Measurements from ENCODE around the gene GLDN. TPM values are rescaled to one million over a fixed set of nuclear protein-coding genes. Genes with fewer than 3 reads are reported as not detected.

The GLDN gene
- total RNA-seq, 2 experiments from 2014 or later: not detected

DNA sequence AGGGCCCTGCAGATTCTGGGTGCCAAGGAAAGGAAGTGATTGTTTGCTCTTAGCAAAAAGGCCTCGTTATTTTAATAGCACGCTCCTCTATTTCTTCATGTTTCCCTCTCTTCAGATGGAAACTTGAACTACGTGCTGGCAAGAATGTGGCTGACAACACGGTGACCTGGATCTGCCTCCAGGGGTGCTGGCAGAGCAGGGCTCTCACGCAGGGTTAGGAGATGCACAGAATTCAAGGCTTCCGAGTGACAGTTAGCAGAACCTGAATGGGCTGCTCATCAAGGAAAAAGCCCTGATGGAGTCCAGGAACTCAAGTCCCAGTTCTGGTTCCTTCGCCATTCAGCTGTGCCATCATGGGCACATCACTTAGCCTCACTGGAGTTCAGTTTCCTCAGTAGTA, 25.7 kb upstream of the GLDN start:
- Mint-ChIP-seq H3K4me1 (ENCODE audit: low read depth) (no peaks in the 10 kb centered on the region), H3K36me3 (ENCODE audit: low read depth) (no peaks in the 10 kb centered on the region), H3K27ac (no peak overlapping the region), H3K9me3 (no peaks in the 10 kb centered on the region), H3K27me3 (no peaks in the 10 kb centered on the region), H3K4me3 (no peak overlapping the region)
- TF ChIP-seq, protein P1, sequence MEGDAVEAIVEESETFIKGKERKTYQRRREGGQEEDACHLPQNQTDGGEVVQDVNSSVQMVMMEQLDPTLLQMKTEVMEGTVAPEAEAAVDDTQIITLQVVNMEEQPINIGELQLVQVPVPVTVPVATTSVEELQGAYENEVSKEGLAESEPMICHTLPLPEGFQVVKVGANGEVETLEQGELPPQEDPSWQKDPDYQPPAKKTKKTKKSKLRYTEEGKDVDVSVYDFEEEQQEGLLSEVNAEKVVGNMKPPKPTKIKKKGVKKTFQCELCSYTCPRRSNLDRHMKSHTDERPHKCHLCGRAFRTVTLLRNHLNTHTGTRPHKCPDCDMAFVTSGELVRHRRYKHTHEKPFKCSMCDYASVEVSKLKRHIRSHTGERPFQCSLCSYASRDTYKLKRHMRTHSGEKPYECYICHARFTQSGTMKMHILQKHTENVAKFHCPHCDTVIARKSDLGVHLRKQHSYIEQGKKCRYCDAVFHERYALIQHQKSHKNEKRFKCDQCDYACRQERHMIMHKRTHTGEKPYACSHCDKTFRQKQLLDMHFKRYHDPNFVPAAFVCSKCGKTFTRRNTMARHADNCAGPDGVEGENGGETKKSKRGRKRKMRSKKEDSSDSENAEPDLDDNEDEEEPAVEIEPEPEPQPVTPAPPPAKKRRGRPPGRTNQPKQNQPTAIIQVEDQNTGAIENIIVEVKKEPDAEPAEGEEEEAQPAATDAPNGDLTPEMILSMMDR (IDR thresholded peaks at IDR 0.05): no peak
- no peak for DNase-seq
- ChIA-PET CTCF (no interaction called here), POLR2A (no interaction called here)
- intact Hi-C loops (cut with micrococcal nuclease): no loop called here
- ATAC-seq: no peak

DNA sequence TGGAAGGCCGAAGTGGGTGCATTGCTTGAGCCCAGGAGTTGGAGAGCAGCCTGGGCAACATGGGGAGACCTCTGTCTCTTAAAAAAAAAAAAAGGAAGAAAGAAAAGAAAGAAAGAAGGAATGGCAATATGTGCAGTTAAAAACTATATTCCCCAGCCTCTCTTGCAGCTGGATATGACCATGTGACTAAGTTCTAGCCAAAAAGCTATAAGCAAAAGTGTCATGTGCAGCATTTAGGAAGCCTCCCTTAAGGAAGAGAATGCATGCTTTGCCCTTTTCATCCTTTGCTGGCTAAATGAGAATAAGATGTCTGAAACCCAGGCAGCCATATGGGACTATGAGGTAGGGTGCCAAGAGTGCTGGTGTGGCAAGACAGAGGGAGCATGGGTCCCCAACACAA, 24.8 kb upstream of the GLDN start:
- Mint-ChIP-seq H3K27ac (no peak overlapping the region), H3K9me3 (no peaks in the 10 kb centered on the region), H3K4me1 (ENCODE audit: low read depth) (no peaks in the 10 kb centered on the region), H3K36me3 (ENCODE audit: low read depth) (no peaks in the 10 kb centered on the region), H3K4me3 (no peak overlapping the region), H3K27me3 (no peaks in the 10 kb centered on the region)
- intact Hi-C loops (cut with micrococcal nuclease): no loop called here
- DNase-seq (no peak), ATAC-seq (no peak)
- ChIA-PET CTCF (no interaction called here), POLR2A (no interaction called here)
- TF ChIP-seq, protein P1 (IDR thresholded peaks at IDR 0.05): no peak

DNA sequence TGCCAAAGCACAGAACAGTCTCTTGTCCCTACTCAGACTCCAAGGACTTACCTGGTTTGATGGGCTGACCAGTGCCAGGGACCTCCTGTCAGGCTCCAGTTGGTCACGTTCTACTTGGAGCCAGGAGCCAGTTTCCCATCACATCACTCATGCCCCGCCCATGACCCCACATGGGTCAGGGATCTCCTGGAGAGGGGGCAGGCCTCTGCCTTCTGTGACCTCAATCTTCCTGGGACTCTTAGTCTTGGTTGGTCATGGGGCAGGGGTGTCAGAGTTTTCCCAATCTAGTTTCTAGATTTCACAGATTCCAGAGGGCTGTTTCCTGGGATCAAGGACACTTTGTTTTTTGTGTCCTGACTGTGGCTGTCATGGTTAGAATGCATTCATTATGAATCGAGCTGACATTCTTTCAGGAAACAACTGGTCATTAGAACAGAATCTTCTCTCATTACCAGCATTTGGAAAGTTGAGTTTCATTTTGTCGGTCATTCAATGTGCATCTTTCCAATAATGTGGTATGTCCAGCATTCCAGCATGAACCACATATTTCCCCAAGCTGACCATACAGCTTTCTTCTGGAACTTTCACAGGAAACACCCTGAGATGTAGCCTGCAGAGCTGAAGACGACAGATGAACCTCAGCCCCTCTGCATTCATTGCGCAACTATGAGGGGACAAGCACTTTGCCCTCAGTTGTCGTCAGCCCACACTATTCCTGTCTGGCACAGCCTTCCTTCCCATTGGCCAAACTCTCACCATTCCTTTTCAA, 22.9 kb upstream of the GLDN start:
- POLR2A ChIA-PET: no interaction called here
- H3K27me3 Mint-ChIP-seq: no peaks in the 10 kb centered on the region
- intact Hi-C loops (cut with micrococcal nuclease): no loop called here
- TF ChIP-seq, protein P1 (IDR thresholded peaks at IDR 0.05): no peak
- H3K4me1 Mint-ChIP-seq (ENCODE audit: low read depth): no peaks in the 10 kb centered on the region
- H3K4me3 Mint-ChIP-seq: no peak overlapping the region
- ATAC-seq (no peak), DNase-seq (no peak)
- no peak overlapping the region for H3K27ac Mint-ChIP-seq
- H3K36me3 Mint-ChIP-seq (ENCODE audit: low read depth): no peaks in the 10 kb centered on the region
- CTCF ChIA-PET: interaction anchor here (0.7 kb wide), 1 partner anchor 156 kb away, joined by 3 read pairs; no protein-coding TSS in a partner anchor
- no peaks in the 10 kb centered on the region for H3K9me3 Mint-ChIP-seq

DNA sequence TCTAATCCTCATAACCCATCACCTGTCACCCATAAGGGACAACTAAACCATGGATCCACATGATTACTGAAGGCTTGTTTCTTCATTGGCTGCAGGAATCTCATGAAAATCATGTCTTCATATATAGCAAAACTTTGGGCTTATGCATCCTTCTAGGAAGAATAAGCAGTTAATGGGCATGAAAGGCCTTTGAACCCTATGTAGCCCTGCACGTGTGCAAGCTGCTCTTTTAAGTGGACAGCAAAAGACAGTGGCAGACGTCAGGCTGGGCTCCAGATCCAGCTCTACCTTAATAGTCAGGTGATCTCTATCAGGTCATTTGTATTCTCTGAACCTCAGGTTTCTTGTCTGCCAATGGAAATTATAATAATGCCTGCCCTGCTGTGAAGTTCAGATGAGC, 21.9 kb upstream of the GLDN start:
- Mint-ChIP-seq H3K36me3 (ENCODE audit: low read depth) (no peaks in the 10 kb centered on the region), H3K9me3 (no peaks in the 10 kb centered on the region), H3K27me3 (no peaks in the 10 kb centered on the region), H3K27ac (no peak overlapping the region), H3K4me3 (no peak overlapping the region), H3K4me1 (ENCODE audit: low read depth) (no peaks in the 10 kb centered on the region)
- ChIA-PET POLR2A (no interaction called here), CTCF (interaction anchor here (0.7 kb wide), 1 partner anchor 157 kb away, joined by 3 read pairs; no protein-coding TSS in a partner anchor)
- TF ChIP-seq, protein P1 (IDR thresholded peaks at IDR 0.05): no peak
- ATAC-seq (no peak), DNase-seq (no peak)
- intact Hi-C loops (cut with micrococcal nuclease): no loop called here

DNA sequence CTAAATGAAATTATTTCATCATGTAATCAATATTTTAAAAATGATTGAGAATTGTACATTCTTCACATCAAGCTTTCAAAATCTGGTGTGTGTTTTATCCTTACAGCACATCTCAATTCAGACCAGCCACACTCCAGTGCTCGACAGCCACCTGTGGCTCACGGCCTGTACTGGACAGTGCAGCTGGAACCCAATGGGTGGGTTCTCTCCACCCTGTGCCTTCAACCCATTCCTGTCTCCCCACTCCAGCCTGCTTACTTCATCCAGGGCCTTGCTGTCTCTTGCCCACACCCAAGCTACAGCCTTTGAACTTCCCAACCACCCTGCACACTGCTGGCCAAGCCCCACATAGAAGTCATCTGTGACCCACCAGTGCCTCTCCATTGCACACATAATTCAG, 20.6 kb upstream of the GLDN start:
- Mint-ChIP-seq H3K4me1 (ENCODE audit: low read depth) (no peaks in the 10 kb centered on the region), H3K4me3 (no peak overlapping the region), H3K36me3 (ENCODE audit: low read depth) (no peaks in the 10 kb centered on the region), H3K27ac (no peak overlapping the region), H3K27me3 (no peaks in the 10 kb centered on the region), H3K9me3 (no peaks in the 10 kb centered on the region)
- POLR2A ChIA-PET: no interaction called here
- intact Hi-C loops (cut with micrococcal nuclease): no loop called here
- no peak for ATAC-seq
- no peak for DNase-seq
- CTCF ChIA-PET: no interaction called here
- TF ChIP-seq, protein P1 (IDR thresholded peaks at IDR 0.05): no peak
